OCI-LY7 (cell line): ENCODE results near the gene ARG2. TPM values are rescaled to one million over a fixed set of nuclear protein-coding genes. Genes with fewer than 3 reads are reported as not detected.

Experiments used
- BruUV-seq: library from RNA; stranded (reverse); fragments of 400-500 nt; replicated peaks from 2 replicates; lab custom pipeline; 2021; lab: Mats Ljungman, UMichigan
- CTCF ChIA-PET: fragments of 300-600 bp; sonication (Branson Sonifier 250); formaldehyde crosslinking; loops from one replicate; lab custom pipeline; 2022; ENCODE audit warnings: antibody characterized with exemption; ENCODE audit not compliant: unreplicated experiment; lab: Charles Lee
- POLR2A ChIA-PET: fragments of 300-600 bp; sonication (Branson Sonifier 250); formaldehyde crosslinking; loops from one replicate; lab custom pipeline; 2022; ENCODE audit warnings: antibody characterized with exemption; lab: Charles Lee
- DNase-seq: peaks from one replicate; pipeline ENCODE4 v3.0.0-alpha.2; 2015; ENCODE audit warnings: low spot score
- H2AFZ ChIP-seq: fragments of 200-600 bp; sonication (generic), shearing (Covaris generic); 2 replicates; pipeline ENCODE4 v1.6.1; 2014; ENCODE audit warnings: mild to moderate bottlenecking, antibody characterized with exemption, low read length, moderate library complexity
- H3K27ac ChIP-seq: fragments of 200-600 bp; sonication (generic); 2 replicates; pipeline ENCODE4 v1.5.1; 2014; ENCODE audit warnings: mixed run types, low read depth, mild to moderate bottlenecking, moderate library complexity, low read length, inconsistent platforms; ENCODE audit not compliant: poor library complexity, severe bottlenecking
- H3K36me3 ChIP-seq: fragments of 200-600 bp; sonication (generic); 2 replicates; pipeline ENCODE4 v1.6.1; 2014; ENCODE audit warnings: mild to moderate bottlenecking, antibody characterized with exemption, low read length, moderate library complexity, mixed read lengths; ENCODE audit not compliant: insufficient read depth
- H3K4me1 ChIP-seq: fragments of 200-600 bp; sonication (generic); 2 replicates; pipeline ENCODE4 v1.5.1; 2014; ENCODE audit warnings: mild to moderate bottlenecking, low read length; ENCODE audit not compliant: insufficient read depth, poor library complexity, severe bottlenecking
- H3K4me2 ChIP-seq: fragments of 200-600 bp; sonication (generic); 2 replicates; pipeline ENCODE4 v1.6.1; 2014; ENCODE audit warnings: mild to moderate bottlenecking, low read length
- H3K4me3 ChIP-seq: fragments of 200-600 bp; sonication (generic); 2 replicates; pipeline ENCODE4 v1.5.1; 2014; ENCODE audit warnings: mild to moderate bottlenecking, low read depth, low read length; ENCODE audit not compliant: poor library complexity, severe bottlenecking
- H3K79me2 ChIP-seq: fragments of 200-600 bp; sonication (generic); 2 replicates; pipeline ENCODE4 v1.6.1; 2016; ENCODE audit warnings: low read depth, mild to moderate bottlenecking, low read length, moderate library complexity, mixed read lengths; ENCODE audit not compliant: insufficient read depth
- H3K9me2 ChIP-seq: fragments of 200-600 bp; sonication (generic); 2 replicates; pipeline ENCODE4 v1.6.1; 2016; ENCODE audit warnings: mild to moderate bottlenecking, low read length, mixed read lengths; ENCODE audit not compliant: insufficient read depth
- H3K9me3 ChIP-seq: fragments of 200-600 bp; sonication (generic); 2 replicates; pipeline ENCODE4 v1.6.1; 2014; ENCODE audit warnings: mild to moderate bottlenecking, mixed run types, low read length, mixed read lengths
- H4K20me1 ChIP-seq: fragments of 200-600 bp; sonication (generic); 2 replicates; pipeline ENCODE4 v1.6.1; 2014; ENCODE audit warnings: mild to moderate bottlenecking, antibody characterized with exemption, low read length, moderate library complexity, mixed read lengths; ENCODE audit not compliant: insufficient read depth
- CTCF ChIP-seq: fragments of 200-600 bp; sonication (generic); conservative IDR thresholded peaks from 2 replicates; pipeline ENCODE4 v1.5.1; 2014; ENCODE audit warnings: mild to moderate bottlenecking, antibody characterized with exemption, low read length, moderate library complexity, mixed read lengths
- EZH2phosphoT487 ChIP-seq: fragments of 200-600 bp; sonication (generic); IDR thresholded peaks from 2 replicates; pipeline ENCODE4 v1.6.1; 2018; ENCODE audit warnings: low read depth, borderline replicate concordance, mild to moderate bottlenecking, mixed run types, antibody characterized with exemption, low read length, moderate library complexity, mixed read lengths
- intact Hi-C: fragments of 100-400 bp; cut with micrococcal nuclease; formaldehyde crosslinking; loops from one replicate; pipeline ENCODE4 v1.10.0; 2022; ENCODE audit not compliant: unreplicated experiment
- total RNA-seq, 2 experiments: library from RNA; depleted of rRNA in 1 of 2; stranded (reverse); fragments of >200 nt in 1 of 2; shearing (Covaris generic) in 1 of 2; gene quantifications; 2 replicates each; pipeline ENCODE4 v1.2.3, GENCODE V29; 2014 to 2022

Gene ARG2
- total RNA-seq, 2 experiments from 2014 or later = 2.0 to 4.2 TPM

- H2AFZ ChIP-seq = no peak overlapping the region
- H3K4me2 ChIP-seq = peak overlapping the region; percentile 29
- H3K4me1 ChIP-seq = peaks cover 21% of the 10 kb centered on the region
- no peaks in the 10 kb centered on the region for H3K9me3 ChIP-seq
- intact Hi-C loops = loop anchor here (1.0 kb wide), 2 partner anchors 48 to 83 kb away; partner anchors contain the start of gene ARG2
- no peak overlapping the region for H3K27ac ChIP-seq
- peak; percentile 63 for DNase-seq
- POLR2A ChIA-PET = interaction anchor here (0.6 to 0.7 kb wide), 2 partner anchors 15 to 144 kb away, joined by 3 to 4 read pairs; no protein-coding TSS in a partner anchor
- peaks cover 52% of the 10 kb centered on the region for H3K79me2 ChIP-seq
- no TSS peak for BruUV-seq
- CTCF ChIA-PET = interaction anchor here (0.6 to 1.0 kb wide), 4 partner anchors 9 to 82 kb away, joined by 3 to 5 read pairs (median 4); partner anchors contain the start of gene PIGH
- H4K20me1 ChIP-seq = peaks cover 24% of the 10 kb centered on the region
- peaks cover 14% of the 10 kb centered on the region for H3K36me3 ChIP-seq
- TF ChIP-seq EZH2phosphoT487 = no peak
- peak; percentile 86 for TF ChIP-seq CTCF
- H3K9me2 ChIP-seq = no peaks in the 10 kb centered on the region
- H3K4me3 ChIP-seq = no peak overlapping the region
These were observed 47.2 kb downstream of the ARG2 start for GRCh38 chr14:67666750-67667449.

- H3K9me2 ChIP-seq = no peaks in the 10 kb centered on the region
- H3K4me2 ChIP-seq = no peak overlapping the region
- H3K79me2 ChIP-seq = peaks cover 65% of the 10 kb centered on the region
- peaks cover 6% of the 10 kb centered on the region; the same call in 1 of the 2 replicates for H3K36me3 ChIP-seq
- ChIA-PET POLR2A (interaction anchor here (0.7 to 0.9 kb wide), 4 partner anchors 9 to 59 kb away, joined by 4 to 6 read pairs (median 4); no protein-coding TSS in a partner anchor), CTCF (no interaction called here)
- BruUV-seq = no TSS peak
- no peak overlapping the region for H3K4me3 ChIP-seq
- TF ChIP-seq CTCF = no peak
- TF ChIP-seq EZH2phosphoT487 = no peak
- H4K20me1 ChIP-seq = peaks cover 32% of the 10 kb centered on the region
- intact Hi-C loops = no loop called here
- H3K4me1 ChIP-seq = peaks cover 31% of the 10 kb centered on the region
- no peak for DNase-seq
- no peak overlapping the region for H2AFZ ChIP-seq
- H3K9me3 ChIP-seq = no peaks in the 10 kb centered on the region
- no peak overlapping the region for H3K27ac ChIP-seq
These were observed 48.8 kb downstream of the ARG2 start for GRCh38 chr14:67668559-67668958.
